ENCODE data around the gene LITAFD.
"Not testable (repeated sequence)": the region's sequence is repeated elsewhere in the genome, so short reads cannot be mapped to it uniquely, and the experiment has no call there.

The LITAFD gene

GRCh38 chr16:8858994-8859912 lies 22.9 kb upstream of the LITAFD start:
- no peak for FAIRE-seq

DNA sequence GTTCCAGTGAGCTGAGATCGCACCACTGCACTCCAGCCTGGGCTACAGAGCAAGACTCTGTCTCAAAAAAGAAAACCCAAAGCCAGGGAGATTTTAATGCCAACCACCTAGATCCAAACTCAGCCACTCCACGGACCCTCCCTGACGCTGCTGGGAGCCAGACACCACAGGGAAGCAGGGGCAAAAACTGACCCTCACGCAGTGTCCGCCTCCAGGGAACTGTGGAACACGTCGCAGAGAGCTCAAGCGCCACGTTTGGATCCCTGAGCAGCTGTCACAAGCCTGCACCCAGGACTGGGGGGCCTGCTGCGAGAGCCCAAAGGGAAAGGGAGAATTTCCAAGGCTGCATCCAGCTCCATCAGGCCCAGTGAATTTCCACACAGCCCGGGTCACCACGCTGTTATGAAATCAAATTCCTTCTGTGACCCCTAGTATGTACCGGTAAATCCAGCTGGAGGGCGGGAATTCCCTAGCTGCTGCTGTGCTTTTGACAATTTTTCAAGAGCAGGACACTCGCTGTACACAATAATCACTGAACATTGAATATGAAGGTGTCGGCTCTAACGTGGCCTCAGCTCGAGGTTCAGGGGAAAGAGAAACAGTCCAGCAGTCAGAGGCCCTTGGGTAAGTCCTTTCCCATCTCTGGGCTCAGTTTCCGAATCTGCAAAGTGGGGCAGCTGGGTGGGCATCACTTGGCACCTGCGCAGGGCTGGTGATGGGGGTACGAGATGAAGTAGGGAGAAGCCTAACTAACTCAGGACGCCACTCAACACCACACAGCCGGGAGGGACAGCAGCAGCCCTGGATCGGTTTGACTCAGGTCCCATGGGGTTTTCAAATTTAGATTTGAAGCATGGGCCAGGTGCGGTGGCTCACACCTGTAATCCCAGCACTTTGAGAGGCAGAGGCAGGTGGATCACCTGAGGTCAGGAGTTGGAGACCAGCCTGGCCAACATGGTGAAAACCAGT lies 22.0 kb upstream of the LITAFD start:
- FAIRE-seq, result no peak

DNA sequence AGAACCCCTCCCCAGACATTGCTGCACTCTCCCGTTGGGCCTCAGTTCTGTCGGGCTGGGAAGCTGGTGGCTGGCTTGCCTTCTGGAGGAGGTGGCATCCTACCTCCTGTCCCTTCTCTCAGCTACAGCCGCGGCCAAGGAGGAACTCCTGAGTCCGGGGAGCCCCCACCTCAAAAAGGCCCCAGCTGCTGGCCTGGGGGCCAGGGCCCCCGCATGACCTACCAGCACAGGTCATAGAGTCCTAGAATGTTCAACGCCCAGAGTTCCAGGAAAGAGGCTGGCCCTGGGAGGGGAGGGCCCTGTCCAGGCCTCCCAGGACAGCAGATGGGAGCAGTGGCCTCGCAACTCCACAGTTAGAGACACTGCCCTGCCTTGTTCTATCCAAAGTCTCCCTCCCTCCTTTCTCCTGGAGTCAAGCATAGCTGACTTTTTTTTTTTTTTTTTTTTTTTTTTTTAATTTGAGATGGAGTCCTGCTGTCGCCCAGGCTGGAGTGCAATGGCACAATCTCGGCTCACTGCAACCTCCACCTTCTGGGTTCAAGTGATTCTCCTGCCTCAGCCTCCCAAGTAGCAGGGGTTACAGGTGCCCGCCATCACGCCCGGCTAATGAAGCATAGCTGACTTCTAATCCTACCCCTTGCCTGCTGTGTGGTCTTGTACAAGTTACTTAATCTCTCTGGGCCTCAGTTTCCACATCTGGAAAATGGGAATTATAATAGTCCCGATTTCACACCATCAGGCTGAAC lies 20.4 kb upstream of the LITAFD start:
- FAIRE-seq, result no peak

GRCh38 chr16:8862309-8863130 lies 19.6 kb upstream of the LITAFD start:
- FAIRE-seq, result no peak

GRCh38 chr16:8863594-8864424 lies 18.3 kb upstream of the LITAFD start:
- FAIRE-seq, result no peak

- FAIRE-seq, result no peak
Observed at GRCh38 chr16:8864480-8865110, 17.6 kb upstream of the LITAFD start.

DNA sequence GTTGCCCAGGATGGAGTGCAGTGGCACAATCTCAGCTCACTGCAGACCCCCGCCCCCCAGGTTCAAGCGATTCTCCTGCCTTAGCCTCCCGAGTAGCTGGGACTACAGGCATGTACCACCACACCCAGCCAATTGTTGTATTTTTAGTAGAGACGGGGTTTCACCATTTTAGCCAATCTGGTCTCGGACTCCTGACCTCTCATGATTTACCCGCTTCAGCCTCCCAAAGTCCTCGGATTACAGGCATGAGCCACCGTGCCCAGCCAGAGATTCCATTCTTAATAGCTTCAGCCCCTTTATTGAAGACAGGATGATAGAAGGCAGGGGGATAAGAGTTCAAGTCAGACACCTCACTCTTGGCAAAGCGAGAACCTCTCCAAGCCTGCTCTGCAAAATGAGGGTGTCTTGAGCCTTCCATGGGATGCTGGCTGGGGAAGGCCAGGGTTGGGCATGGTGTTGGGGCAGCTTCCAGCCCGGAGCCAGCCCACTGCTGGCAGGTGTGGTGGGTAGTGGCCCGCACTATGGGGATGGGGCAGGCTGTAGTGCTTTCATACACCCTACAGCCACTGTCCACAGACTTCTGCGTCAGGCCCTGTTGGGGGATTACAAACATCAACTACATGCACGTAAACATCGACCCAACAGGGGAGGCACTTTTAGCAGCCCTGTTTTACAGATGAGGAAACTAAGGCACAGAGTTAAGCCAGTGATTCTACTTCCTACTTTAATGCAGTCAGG lies 16.8 kb upstream of the LITAFD start:
- no peak for FAIRE-seq

DNA sequence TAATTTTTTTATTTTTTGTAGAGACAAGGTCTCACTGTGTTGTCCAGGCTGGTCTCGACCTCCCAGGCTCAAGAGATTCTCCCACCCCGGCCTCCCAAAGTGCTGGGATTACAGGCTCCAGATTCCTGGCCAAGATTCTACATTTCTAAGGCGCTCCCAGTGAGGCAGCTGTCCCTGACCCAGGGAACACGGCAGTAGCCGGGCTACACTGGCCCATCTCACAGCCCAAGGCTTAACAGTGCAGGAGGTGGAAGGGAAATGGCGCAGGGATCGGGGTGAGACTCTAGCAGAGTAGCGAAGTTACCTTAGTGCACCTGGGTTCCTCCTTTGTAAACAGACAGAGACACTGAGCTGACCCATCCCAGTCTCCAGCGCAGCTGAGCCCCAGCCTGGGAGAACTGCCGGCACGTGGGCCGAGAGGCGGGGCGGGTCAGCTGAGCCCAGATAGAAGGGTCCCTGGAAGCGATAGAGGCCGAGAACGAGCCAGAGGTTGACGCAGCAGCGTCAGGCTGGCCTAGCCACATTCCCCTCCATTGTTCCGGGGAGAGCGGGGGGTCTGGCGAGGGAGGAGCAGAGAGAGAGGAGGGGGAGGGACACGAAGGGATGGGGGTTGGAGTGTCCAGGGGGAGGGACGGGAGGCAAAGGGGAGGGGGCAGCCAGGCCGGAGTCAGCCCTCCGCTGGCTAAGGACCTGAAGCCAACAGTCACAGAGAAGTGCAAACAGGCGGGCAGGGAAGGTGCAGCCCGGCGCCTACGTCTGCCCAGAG lies 15.8 kb upstream of the LITAFD start:
- no peak for FAIRE-seq

GRCh38 chr16:8866884-8867215 lies 15.3 kb upstream of the LITAFD start:
- FAIRE-seq, result no peak

GRCh38 chr16:8867216-8867931 lies 14.8 kb upstream of the LITAFD start:
- FAIRE-seq, result no peak

DNA sequence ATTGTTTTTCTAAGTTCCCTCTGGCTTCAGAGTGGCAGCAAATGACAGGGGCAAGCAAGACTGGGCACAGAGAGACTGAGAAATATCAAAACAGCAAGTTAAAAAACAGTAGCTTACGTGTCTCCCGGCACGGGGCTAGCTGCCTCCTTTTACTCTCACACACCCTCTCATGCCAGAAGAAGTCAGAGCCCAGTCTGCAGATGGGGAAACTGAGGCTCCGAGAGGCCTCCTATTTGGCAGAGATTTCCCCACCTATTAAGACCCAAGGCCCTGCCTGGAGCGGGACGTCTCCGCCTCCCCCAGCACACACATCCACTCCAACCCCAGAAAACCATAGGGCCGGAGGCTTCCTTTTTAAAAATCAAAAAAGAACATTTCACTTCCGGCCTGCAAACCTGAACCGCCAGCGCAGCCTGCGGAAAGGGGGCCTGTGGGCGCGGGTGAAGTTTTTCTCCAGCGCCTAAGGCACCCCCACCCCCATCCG lies 14.2 kb upstream of the LITAFD start:
- no peak for FAIRE-seq

DNA sequence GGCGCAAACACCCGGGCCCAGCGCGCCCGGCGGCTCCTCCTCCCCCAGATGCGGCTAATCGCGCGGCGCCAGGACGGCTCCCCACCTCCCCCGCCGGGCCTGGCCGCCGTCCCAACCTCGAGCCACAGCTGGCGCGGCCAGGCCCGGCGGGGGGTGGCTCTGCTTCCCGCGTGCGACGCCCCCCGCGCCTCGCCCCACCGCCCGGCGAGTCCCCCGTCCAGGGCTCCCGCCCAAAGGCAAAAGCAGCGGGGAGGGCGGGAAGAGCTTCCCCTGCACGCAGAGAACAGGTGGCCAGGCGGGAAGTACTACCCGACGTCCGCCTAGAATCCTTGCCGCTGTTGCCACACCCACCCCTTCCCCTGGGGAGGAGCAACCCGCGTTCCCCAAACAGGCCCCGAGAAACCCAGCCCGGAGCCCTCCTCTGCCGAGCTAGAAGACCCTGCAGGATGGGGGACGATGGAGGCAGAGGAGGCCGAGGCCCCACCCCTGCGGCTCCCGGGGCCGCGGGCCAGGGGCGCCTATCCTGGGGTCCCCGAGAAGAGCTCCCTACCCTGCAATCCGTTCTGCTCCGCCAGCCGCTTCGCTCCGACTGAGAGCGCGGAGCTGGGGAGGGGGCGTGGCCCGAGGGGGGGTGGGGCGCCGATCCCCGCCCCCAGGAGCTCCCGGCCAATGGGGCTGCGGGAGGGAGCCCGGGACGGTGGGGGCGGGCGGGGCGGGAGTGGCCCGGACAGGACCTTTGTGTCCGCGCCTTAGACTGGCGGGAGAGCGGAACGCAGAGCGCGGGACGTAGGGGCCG lies 13.5 kb upstream of the LITAFD start, which contains the start of gene CARHSP1:
TSS of gene CARHSP1 (minus strand) at position 591 of the 796 bp plus-strand sequence. CDS start 9,678 bp downstream, outside the sequence.
- FAIRE-seq, result no peak

DNA sequence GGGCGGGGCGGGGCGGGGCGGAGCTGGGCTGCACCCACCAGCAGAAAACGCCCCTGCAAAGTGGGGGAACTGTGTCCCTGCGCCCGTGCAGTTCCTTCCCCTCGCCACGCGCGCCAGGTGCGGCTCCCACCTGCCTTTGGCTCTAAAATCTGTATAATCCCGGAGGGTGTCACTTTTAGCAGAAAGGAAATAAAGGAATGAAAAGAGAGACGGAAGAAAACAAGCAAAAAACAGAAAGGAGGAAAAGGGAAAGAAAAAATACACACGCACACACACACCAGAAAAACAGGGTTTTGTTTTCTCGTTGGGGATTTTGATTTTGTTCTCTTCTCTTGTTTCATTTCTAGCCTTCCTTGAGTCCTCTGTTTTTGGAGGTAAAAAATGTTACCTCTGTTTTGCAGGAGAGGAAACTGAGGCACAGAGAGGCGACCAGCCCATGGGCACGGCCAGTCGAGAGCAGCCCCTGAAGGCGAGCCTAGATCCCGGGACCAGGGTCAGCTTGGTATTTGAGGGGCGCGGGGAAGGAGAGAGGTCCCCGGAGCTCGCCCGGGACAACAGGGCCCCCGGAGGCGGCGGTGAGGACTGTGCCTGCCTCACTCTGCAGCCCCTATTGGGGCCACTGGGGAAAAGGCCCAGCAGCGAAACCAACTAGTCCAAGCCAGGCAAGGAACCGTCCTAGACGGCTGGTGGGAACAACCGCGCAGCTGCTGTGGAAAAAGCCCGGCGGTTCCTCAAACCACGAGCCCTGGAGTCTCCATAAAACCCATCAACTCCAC lies 12.8 kb upstream of the LITAFD start:
- FAIRE-seq, result no peak

GRCh38 chr16:8869988-8870241 lies 12.2 kb upstream of the LITAFD start:
- not testable (repeated sequence) for FAIRE-seq

DNA sequence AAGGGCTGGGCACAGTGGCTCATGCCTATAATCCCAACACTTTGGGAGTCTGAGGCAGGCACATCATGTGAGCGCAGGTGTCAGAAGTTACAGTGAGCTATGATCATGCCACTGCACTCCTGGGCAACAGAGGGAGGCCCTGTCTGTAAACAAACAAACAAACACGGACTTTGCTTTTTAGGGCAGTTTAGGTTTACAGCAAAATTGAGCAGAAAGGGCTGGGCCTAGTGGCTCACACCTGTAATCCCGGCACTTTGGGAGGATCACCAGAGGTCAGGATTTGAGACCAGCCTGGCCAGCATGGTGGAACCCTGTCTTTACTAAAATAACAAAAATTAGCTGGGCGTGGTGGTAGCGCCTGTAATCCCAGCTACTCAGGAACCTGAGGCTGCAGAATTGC lies 10.1 kb upstream of the LITAFD start:
- no peak for FAIRE-seq
